ENCODE data around the gene LIN28A.
"Not testable (repeated sequence)": the region's sequence is repeated elsewhere in the genome, so short reads cannot be mapped to it uniquely, and the experiment has no call there.

The LIN28A gene

GRCh38 chr1:26410706-26411623 is at the start of gene LIN28A:
Gene LIN28A, plus strand, starts transcription at chr1:26410817. Its CDS starts 75 bp downstream, at chr1:26410892.
- DNase-seq: no peak

GRCh38 chr1:26361605-26362122 is 49.0 kb upstream of the LIN28A start:
- no peak for DNase-seq

- DNase-seq: no peak
Observed at GRCh38 chr1:26362331-26362730, 48.3 kb upstream of the LIN28A start.

- no peak for DNase-seq
Observed at GRCh38 chr1:26363549-26364448, 46.8 kb upstream of the LIN28A start.

GRCh38 chr1:26364956-26365355 is 45.7 kb upstream of the LIN28A start:
- no peak for DNase-seq

GRCh38 chr1:26367441-26367840 is 43.2 kb upstream of the LIN28A start:
- DNase-seq: no peak

- DNase-seq: no peak
Observed at GRCh38 chr1:26368006-26368405, 42.6 kb upstream of the LIN28A start.

- DNase-seq: no peak
Observed at GRCh38 chr1:26368486-26368885, 42.1 kb upstream of the LIN28A start.

GRCh38 chr1:26370591-26371382 is 39.8 kb upstream of the LIN28A start:
- DNase-seq: no peak

- no peak for DNase-seq
Observed at GRCh38 chr1:26372039-26372438, 38.6 kb upstream of the LIN28A start.

- DNase-seq: not testable (repeated sequence)
Observed at GRCh38 chr1:26372611-26373010, 38.0 kb upstream of the LIN28A start, which contains the start of gene ZNF683. Gene ZNF683, minus strand, starts transcription at chr1:26372750. Its CDS starts 4,179 bp downstream, at chr1:26368571.

- no peak for DNase-seq
Observed at GRCh38 chr1:26373281-26373680, 37.3 kb upstream of the LIN28A start.

- DNase-seq: no peak
Observed at GRCh38 chr1:26373789-26374188, 36.8 kb upstream of the LIN28A start.

- not testable (repeated sequence) for DNase-seq
Observed at GRCh38 chr1:26374361-26374760, 36.3 kb upstream of the LIN28A start.

GRCh38 chr1:26375081-26375480 is 35.5 kb upstream of the LIN28A start:
- DNase-seq: no peak

GRCh38 chr1:26376050-26376449 is 34.6 kb upstream of the LIN28A start:
- no peak for DNase-seq

GRCh38 chr1:26378088-26378878 is 32.3 kb upstream of the LIN28A start:
- no peak for DNase-seq

GRCh38 chr1:26378879-26379251 is 31.8 kb upstream of the LIN28A start:
- no peak for DNase-seq

- DNase-seq: no peak
Observed at GRCh38 chr1:26384076-26384475, 26.5 kb upstream of the LIN28A start.

GRCh38 chr1:26385063-26385462 is 25.6 kb upstream of the LIN28A start:
- DNase-seq: not testable (repeated sequence)

GRCh38 chr1:26387447-26387846 is 23.2 kb upstream of the LIN28A start:
- DNase-seq: no peak

Measured in NCI-H2227 treated with DMSO at 0.1 percent for 48 hours (cell line).